ENCODE data around the gene TCEAL8. TPM values are rescaled to one million over a fixed set of nuclear protein-coding genes. Genes with fewer than 3 reads are reported as not detected.

Gene TCEAL8
- total RNA-seq, 1 donor from 2014 or later, result 41.5 TPM

DNA sequence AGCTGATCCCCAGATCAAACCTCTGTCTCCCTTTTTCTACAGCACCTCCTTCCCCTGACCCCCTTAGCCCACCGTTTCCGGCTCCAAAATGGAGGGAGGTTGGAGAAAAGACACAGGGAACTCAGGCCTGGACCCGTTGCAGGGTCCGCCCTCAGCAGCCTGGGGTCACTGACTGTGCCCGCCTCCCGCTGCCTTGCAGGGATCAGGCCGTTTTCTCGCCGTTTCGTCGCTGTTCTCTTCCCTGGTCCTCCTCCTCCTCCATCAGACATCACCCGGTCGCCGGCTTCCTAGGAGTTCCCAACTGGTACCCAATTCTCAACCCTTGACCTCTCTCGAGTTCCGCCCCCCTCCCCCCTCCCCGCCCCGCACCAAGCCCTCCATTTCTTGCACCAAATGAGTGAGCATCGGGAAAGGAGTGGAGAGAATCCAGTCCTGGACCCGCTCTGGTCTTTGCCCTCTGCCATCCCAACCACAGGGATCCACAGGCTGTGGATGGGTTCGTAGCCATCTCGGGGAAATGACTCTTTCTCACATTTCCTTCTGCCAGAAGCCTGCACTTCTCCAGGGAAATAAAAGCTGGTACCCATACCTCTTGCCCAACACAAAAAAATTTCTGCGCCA, 21.1 kb upstream of the TCEAL8 start:
- TF ChIP-seq, protein P1, sequence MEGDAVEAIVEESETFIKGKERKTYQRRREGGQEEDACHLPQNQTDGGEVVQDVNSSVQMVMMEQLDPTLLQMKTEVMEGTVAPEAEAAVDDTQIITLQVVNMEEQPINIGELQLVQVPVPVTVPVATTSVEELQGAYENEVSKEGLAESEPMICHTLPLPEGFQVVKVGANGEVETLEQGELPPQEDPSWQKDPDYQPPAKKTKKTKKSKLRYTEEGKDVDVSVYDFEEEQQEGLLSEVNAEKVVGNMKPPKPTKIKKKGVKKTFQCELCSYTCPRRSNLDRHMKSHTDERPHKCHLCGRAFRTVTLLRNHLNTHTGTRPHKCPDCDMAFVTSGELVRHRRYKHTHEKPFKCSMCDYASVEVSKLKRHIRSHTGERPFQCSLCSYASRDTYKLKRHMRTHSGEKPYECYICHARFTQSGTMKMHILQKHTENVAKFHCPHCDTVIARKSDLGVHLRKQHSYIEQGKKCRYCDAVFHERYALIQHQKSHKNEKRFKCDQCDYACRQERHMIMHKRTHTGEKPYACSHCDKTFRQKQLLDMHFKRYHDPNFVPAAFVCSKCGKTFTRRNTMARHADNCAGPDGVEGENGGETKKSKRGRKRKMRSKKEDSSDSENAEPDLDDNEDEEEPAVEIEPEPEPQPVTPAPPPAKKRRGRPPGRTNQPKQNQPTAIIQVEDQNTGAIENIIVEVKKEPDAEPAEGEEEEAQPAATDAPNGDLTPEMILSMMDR (IDR thresholded peaks at IDR 0.05), result no peak
- H3K4me3 ChIP-seq, result no peak overlapping the region
- intact Hi-C loops (cut with DNase I), result no loop called here
- no peak overlapping the region for H3K27ac ChIP-seq
- H3K9me3 ChIP-seq, result no peaks in the 10 kb centered on the region
- H3K27me3 ChIP-seq (ENCODE audit: low read depth), result peaks cover 10% of the 10 kb centered on the region
- ATAC-seq (no peak), DNase-seq (no peak)
- H3K4me1 ChIP-seq, result no peaks in the 10 kb centered on the region
- H3K36me3 ChIP-seq, result no peaks in the 10 kb centered on the region

DNA sequence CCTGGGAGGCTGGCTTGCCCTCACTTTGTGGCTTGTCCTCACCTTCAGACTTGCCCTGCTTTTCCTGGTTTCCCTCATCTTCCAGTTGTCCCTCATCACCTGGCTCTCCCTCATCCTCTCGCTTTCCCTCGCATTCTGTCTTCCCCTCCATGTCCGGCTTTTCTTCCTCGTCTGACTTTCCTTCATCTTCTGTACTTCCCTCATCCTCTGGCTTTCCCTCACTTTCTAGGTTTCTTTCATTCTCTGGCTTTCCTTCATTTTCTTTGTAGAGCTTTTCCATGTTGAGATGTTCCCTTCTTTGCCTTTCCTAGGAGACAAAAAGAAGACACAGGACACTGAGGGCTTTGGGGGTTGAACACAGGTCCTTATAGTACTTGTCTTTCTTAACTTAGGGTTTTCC, 19.3 kb upstream of the TCEAL8 start:
- no peak overlapping the region for H3K4me3 ChIP-seq
- no peaks in the 10 kb centered on the region for H3K9me3 ChIP-seq
- H3K36me3 ChIP-seq, result no peaks in the 10 kb centered on the region
- intact Hi-C loops (cut with DNase I), result no loop called here
- no peak overlapping the region for H3K27ac ChIP-seq
- DNase-seq, result no peak
- no peaks in the 10 kb centered on the region for H3K4me1 ChIP-seq
- no peak for ATAC-seq
- H3K27me3 ChIP-seq (ENCODE audit: low read depth), result peaks cover 10% of the 10 kb centered on the region
- TF ChIP-seq, protein P1 (IDR thresholded peaks at IDR 0.05), result no peak

DNA sequence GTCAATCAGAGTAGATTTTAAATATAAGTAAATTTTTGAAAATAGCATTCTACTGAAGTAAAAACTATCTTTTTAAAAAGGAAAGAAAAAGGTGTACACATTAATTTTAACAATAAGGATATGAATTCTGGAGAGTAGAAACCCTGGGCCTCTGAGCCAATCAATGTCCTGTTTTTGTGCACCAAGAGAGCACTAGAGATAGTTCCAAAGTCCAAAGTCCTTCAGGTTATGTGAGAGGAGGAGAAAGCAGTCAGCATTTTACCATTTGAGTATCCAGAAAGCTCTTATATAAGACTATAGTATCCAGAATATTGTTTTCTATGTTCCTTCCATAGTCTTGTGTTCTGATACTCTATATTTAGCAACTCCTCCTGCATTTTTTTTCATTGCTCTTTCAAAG, 3.3 kb upstream of the TCEAL8 start:
- H3K4me3 ChIP-seq, result no peak overlapping the region
- no peaks in the 10 kb centered on the region for H3K36me3 ChIP-seq
- DNase-seq (no peak), ATAC-seq (no peak)
- no peaks in the 10 kb centered on the region for H3K27me3 ChIP-seq (ENCODE audit: low read depth)
- H3K9me3 ChIP-seq, result no peaks in the 10 kb centered on the region
- TF ChIP-seq, protein P1 (IDR thresholded peaks at IDR 0.05), result no peak
- H3K27ac ChIP-seq, result no peak overlapping the region
- no peaks in the 10 kb centered on the region for H3K4me1 ChIP-seq
- intact Hi-C loops (cut with DNase I), result no loop called here

DNA sequence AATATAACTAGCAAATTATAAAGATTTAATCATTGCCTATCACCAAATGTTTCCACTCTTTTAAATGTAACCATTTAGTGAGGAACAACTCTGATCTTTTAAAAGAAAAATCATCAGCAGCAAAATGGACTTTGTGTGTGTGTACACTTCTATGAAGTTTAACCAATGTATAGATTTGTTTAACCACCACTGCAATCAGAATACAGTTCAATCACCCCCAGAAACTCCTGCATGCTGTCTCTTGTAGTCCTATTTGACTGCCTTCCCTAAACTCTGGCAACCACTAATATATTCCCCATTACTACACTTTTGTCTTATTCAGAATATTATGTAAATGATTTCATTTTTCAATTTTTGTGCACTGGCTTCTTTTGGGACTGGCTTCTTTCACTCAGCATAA, 1.7 kb upstream of the TCEAL8 start:
- H3K27me3 ChIP-seq (ENCODE audit: low read depth), result no peaks in the 10 kb centered on the region
- no peaks in the 10 kb centered on the region for H3K9me3 ChIP-seq
- no peak overlapping the region for H3K27ac ChIP-seq
- TF ChIP-seq, protein P1 (IDR thresholded peaks at IDR 0.05), result no peak
- no peaks in the 10 kb centered on the region for H3K36me3 ChIP-seq
- no peak overlapping the region for H3K4me3 ChIP-seq
- DNase-seq (no peak), ATAC-seq (no peak)
- intact Hi-C loops (cut with DNase I), result no loop called here
- no peaks in the 10 kb centered on the region for H3K4me1 ChIP-seq

DNA sequence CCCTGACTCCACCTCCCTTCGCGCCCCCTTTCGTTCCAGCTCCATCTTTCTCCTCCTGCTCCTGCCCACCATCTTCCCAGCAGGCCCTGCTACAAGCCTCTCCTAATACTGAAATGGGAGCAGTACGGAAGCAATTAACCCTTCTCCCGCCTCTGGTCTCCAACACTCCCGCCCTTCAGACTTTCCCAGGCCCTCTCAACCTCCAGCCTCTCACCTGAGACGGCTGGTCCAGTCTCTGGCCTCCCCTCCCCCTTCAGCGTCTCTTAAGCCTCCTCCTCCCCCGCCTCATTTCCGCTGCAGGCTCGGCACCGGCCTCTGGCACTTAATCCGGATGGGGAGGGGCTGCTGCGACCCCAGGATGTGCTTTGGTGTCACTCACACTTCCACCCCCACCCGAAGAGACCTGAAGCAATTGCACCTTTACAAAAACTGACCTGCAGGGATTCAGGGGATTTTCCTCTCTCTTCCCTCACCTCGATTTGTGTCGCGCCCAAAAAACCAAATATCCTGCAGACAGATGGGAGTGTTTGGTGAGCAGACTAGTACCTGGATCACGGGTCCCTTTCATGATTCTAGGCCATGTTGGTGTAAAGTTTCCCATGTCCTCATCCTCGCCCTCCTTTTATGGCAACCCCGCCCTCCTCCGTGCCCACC, 657 bp downstream of the TCEAL8 start:
- no peaks in the 10 kb centered on the region for H3K4me1 ChIP-seq
- no peaks in the 10 kb centered on the region for H3K9me3 ChIP-seq
- peak; percentile 65 for DNase-seq
- H3K36me3 ChIP-seq, result no peaks in the 10 kb centered on the region
- intact Hi-C loops (cut with DNase I), result no loop called here
- peak; percentile 79 to 87 for ATAC-seq
- H3K27me3 ChIP-seq (ENCODE audit: low read depth), result no peaks in the 10 kb centered on the region
- H3K4me3 ChIP-seq, result peak overlapping the region; percentile 63
- TF ChIP-seq, protein P1 (IDR thresholded peaks at IDR 0.05), result no peak
- H3K27ac ChIP-seq, result peak overlapping the region; percentile 81

Data from lower lobe of right lung (tissue), 2 donors.